ENCODE data around the gene DRD3.

DRD3 gene

GRCh38 chr3:114152519-114153151 lies 26.2 kb downstream of the DRD3 start:
- peak; percentile 94 for TF ChIP-seq CTCF (IDR thresholded peaks at IDR 0.05; ENCODE audit: low read depth, low read length, missing control alignments)
- in situ Hi-C loops (cut with HindIII; ENCODE audit: low sequenced_read_pairs): no loop called here
- DNase-seq (ENCODE audit: low read depth): peak; percentile 86
- peak overlapping the region; percentile 25 for H3K4me3 ChIP-seq (ENCODE audit: low read depth, low read length)

GRCh38 chr3:114151091-114151490 lies 27.8 kb downstream of the DRD3 start:
- no peak for DNase-seq (ENCODE audit: low read depth)
- H3K4me3 ChIP-seq (ENCODE audit: low read depth, low read length): no peak overlapping the region
- in situ Hi-C loops (cut with HindIII; ENCODE audit: low sequenced_read_pairs): no loop called here
- TF ChIP-seq CTCF (IDR thresholded peaks at IDR 0.05; ENCODE audit: low read depth, low read length, missing control alignments): no peak

GRCh38 chr3:114147251-114147650 lies 31.6 kb downstream of the DRD3 start:
- no peak for TF ChIP-seq CTCF (IDR thresholded peaks at IDR 0.05; ENCODE audit: low read depth, low read length, missing control alignments)
- no peak for DNase-seq (ENCODE audit: low read depth)
- no peak overlapping the region for H3K4me3 ChIP-seq (ENCODE audit: low read depth, low read length)
- in situ Hi-C loops (cut with HindIII; ENCODE audit: low sequenced_read_pairs): no loop called here

- DNase-seq (ENCODE audit: low read depth): peak; percentile 97
- in situ Hi-C loops (cut with HindIII; ENCODE audit: low sequenced_read_pairs): no loop called here
- no peak overlapping the region for H3K4me3 ChIP-seq (ENCODE audit: low read depth, low read length)
- no peak for TF ChIP-seq CTCF (IDR thresholded peaks at IDR 0.05; ENCODE audit: low read depth, low read length, missing control alignments)
Measured at GRCh38 chr3:114144909-114145688, 33.8 kb downstream of the DRD3 start.

GRCh38 chr3:114143817-114144216 lies 35.0 kb downstream of the DRD3 start:
- H3K4me3 ChIP-seq (ENCODE audit: low read depth, low read length): no peak overlapping the region
- no peak for DNase-seq (ENCODE audit: low read depth)
- TF ChIP-seq CTCF (IDR thresholded peaks at IDR 0.05; ENCODE audit: low read depth, low read length, missing control alignments): no peak
- in situ Hi-C loops (cut with HindIII; ENCODE audit: low sequenced_read_pairs): no loop called here

- no peak for DNase-seq (ENCODE audit: low read depth)
- TF ChIP-seq CTCF (IDR thresholded peaks at IDR 0.05; ENCODE audit: low read depth, low read length, missing control alignments): no peak
- H3K4me3 ChIP-seq (ENCODE audit: low read depth, low read length): no peak overlapping the region
- in situ Hi-C loops (cut with HindIII; ENCODE audit: low sequenced_read_pairs): no loop called here
Measured at GRCh38 chr3:114139836-114140235, 39.0 kb downstream of the DRD3 start.

All from astrocyte of the cerebellum (primary cell).